PFSK-1 (cell line): ENCODE results near the gene VAMP7.

Source experiments
- FOXP2 ChIP-seq: optimal IDR thresholded peaks from 2 replicates; pipeline ENCODE3; 2011; ENCODE audit warnings: borderline replicate concordance, control low read depth, inconsistent platforms; ENCODE audit not compliant: insufficient read depth; ENCODE audit errors: extremely low read length, extremely low read depth
- POLR2AphosphoS5 ChIP-seq: IDR thresholded peaks from 2 replicates; pipeline ENCODE4 v1.6.1; 2012; ENCODE audit warnings: low read depth, mild to moderate bottlenecking, control low read depth, low read length, moderate library complexity
- SIN3A ChIP-seq: IDR thresholded peaks from 2 replicates; pipeline ENCODE4 v1.6.1; 2012; ENCODE audit warnings: mild to moderate bottlenecking, low read length, moderate library complexity, borderline replicate concordance; ENCODE audit not compliant: insufficient read depth
- TAF1 ChIP-seq: IDR thresholded peaks from 2 replicates; pipeline ENCODE4 v1.6.1; 2012; ENCODE audit warnings: low read length, control low read depth, borderline replicate concordance; ENCODE audit not compliant: insufficient read depth
- TF ChIP-seq, protein P1 (sequence below), 2 experiments: IDR thresholded peaks; 2 replicates each; pipeline versions ENCODE4 v1.6.1 to v1.8.0; 2011 to 2012; ENCODE audit warnings: low read depth in 2 of 2, low read length in 2 of 2, control low read depth in 1 of 2, inconsistent platforms in 1 of 2, mild to moderate bottlenecking in 1 of 2, moderate library complexity in 1 of 2; ENCODE audit not compliant: insufficient read depth in 1 of 2

The VAMP7 gene

DNA sequence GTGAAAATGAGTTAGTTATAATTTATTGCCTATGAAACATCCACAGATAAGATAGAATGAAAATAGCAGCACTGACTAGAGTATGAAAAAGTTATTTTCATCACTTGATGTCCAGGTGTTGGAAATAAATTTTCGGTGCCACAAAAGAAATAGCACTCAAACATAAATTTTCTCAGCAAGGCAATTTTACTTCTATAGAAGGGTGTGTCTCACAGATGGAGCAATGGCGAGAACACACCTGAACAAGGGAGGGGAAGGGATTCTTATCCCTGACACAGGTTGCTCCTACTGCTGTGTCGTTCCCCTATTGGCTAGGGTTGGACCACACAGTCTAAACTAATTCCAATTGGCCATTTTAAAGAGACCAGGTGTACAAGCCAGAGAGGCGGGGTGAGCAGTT lies 13.3 kb upstream of the VAMP7 start:
- no peak for TF ChIP-seq FOXP2
- no peak for TF ChIP-seq SIN3A
- TF ChIP-seq, protein P1, sequence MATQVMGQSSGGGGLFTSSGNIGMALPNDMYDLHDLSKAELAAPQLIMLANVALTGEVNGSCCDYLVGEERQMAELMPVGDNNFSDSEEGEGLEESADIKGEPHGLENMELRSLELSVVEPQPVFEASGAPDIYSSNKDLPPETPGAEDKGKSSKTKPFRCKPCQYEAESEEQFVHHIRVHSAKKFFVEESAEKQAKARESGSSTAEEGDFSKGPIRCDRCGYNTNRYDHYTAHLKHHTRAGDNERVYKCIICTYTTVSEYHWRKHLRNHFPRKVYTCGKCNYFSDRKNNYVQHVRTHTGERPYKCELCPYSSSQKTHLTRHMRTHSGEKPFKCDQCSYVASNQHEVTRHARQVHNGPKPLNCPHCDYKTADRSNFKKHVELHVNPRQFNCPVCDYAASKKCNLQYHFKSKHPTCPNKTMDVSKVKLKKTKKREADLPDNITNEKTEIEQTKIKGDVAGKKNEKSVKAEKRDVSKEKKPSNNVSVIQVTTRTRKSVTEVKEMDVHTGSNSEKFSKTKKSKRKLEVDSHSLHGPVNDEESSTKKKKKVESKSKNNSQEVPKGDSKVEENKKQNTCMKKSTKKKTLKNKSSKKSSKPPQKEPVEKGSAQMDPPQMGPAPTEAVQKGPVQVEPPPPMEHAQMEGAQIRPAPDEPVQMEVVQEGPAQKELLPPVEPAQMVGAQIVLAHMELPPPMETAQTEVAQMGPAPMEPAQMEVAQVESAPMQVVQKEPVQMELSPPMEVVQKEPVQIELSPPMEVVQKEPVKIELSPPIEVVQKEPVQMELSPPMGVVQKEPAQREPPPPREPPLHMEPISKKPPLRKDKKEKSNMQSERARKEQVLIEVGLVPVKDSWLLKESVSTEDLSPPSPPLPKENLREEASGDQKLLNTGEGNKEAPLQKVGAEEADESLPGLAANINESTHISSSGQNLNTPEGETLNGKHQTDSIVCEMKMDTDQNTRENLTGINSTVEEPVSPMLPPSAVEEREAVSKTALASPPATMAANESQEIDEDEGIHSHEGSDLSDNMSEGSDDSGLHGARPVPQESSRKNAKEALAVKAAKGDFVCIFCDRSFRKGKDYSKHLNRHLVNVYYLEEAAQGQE (IDR thresholded peaks at IDR 0.05; ENCODE audit: insufficient read depth in 1 of 2, low read depth in 2 of 2, low read length in 2 of 2), result no peak

DNA sequence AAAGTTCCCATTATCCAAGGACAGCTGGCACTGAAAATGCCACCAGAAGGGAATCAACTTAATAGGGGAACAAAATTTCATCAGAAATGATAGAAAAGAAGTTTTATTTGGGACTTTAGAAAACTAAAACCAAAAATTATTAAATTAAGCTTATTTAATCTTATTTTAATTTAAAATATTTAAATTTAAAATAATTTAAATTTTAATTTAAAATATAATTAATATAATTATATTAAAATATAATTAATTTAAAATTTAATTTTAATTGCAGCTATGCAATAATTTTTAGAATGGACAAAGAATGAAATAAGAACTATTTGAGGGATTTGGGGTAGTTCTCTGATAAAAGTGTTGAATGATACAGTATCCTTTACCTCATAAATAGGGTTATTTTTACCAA lies 10.2 kb upstream of the VAMP7 start:
- TF ChIP-seq TAF1 (no peak), FOXP2 (no peak), SIN3A (no peak), POLR2AphosphoS5 (no peak)
- TF ChIP-seq, protein P1 (IDR thresholded peaks at IDR 0.05; ENCODE audit: insufficient read depth in 1 of 2, low read depth in 2 of 2, low read length in 2 of 2), result no peak

DNA sequence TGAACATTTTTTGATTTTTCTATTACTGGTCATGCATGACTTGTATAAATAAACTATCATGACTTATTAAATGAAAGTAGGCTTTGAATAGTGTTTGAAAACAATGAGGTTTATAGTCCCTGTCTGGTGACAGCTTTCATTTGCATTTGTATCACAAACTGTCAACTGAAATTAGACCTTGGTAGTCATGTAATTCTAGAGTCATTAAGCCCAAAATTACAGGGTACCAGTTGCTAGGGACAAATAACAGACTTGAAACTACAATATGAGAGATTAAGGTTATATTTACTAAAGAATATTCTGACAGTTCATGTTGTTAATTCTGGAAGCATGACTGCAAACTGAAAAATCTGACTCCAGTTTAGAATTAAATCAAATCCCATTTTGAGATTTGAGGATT lies 9.2 kb upstream of the VAMP7 start:
- no peak for TF ChIP-seq FOXP2
- TF ChIP-seq, protein P1 (IDR thresholded peaks at IDR 0.05; ENCODE audit: insufficient read depth in 1 of 2, low read depth in 2 of 2, low read length in 2 of 2), result no peak
- TF ChIP-seq TAF1, result no peak
- TF ChIP-seq SIN3A, result no peak
- TF ChIP-seq POLR2AphosphoS5, result no peak

DNA sequence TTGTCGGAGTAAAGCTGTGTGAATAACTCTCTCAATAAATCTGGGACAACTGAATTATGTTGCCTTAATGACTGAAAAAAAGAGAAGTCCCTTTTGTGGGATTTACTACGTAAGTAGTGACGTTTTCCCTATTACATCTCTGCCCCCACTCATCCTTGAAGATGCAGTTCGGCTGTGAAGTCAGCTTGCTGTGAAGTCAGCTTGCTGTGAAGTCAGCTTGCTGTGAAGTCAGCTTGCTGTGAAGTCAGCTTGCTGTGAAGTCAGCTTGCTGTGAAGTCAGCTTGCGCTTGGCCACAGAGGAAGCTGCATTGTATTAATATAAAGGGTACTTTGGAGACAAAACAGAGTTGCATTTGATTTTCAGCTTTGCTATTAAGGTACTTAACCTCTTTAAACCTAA lies 8.0 kb upstream of the VAMP7 start:
- TF ChIP-seq FOXP2 (no peak), POLR2AphosphoS5 (no peak), TAF1 (no peak), SIN3A (no peak)
- TF ChIP-seq, protein P1 (IDR thresholded peaks at IDR 0.05; ENCODE audit: insufficient read depth in 1 of 2, low read depth in 2 of 2, low read length in 2 of 2), result no peak

DNA sequence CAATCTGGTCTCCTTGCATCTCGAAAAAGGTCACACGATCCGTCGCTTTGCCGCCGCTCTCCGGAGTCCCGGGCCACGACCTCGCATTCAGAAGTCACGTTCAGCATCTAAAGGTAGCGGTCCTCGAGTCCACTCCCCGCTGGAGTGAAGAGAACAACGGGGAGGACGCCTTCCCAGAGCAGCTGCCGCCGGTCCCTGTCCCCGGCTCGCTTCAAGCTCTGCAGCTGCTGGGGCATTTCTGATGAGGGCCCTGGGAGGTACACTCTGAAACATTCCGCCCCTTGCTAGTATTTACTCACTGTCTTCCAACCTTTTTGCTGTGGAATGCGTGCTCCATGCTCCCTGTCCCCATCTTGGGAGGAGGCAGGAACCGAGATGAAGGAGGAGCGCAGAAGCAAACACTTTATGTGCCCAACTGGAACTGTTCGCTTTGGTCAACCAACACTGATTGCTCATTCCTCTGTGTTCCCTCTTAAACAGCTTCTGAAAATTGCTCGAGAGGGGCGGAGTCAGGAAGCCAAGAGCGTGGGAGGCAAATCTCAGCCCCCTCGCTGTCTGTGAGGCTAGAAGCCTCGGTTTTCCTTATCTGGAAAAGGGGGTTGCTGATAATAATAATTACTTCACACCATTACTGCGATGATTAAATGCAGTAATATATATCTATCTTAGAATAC lies 6.4 kb upstream of the VAMP7 start:
- TF ChIP-seq SIN3A, result no peak
